Naive thymus-derived CD8-positive, alpha-beta T cell (primary cell): ENCODE results near the gene TRIM63. TPM values are rescaled to one million over a fixed set of nuclear protein-coding genes. Genes with fewer than 3 reads are reported as not detected.

ENCODE experiments used
- polyA plus RNA-seq, 3 donors: library from polyadenylated mRNA; unstranded; fragments of 300-500 nt; fragmentation: Illumina TruSeq; gene quantifications; one replicate each; pipeline ENCODE4 v1.2.3, GENCODE V29; 2021
- total RNA-seq, 8 experiments: library from RNA in 2 of 8; stranded (reverse) in 2 of 8; gene quantifications; one replicate each; pipeline ENCODE4 v1.2.3 and lab custom pipeline; 2021 to 2026

Gene TRIM63
- total and polyA plus RNA-seq, 5 experiments from 2014 or later: not detected

Other genes starting within 250 kb of the TRIM63 start
- gene MTFR1L, start 247.7 kb downstream of the TRIM63 start, total RNA-seq: 10 to 100 TPM; 50.0 to 56.4 TPM
- 10 to 100 TPM; 34.3 to 42.6 (median 40.9) TPM for gene MTFR1L, start 247.7 kb downstream of the TRIM63 start, polyA plus RNA-seq
- gene AUNIP, start 208.2 kb downstream of the TRIM63 start, total RNA-seq: not detected
- not detected for gene AUNIP, start 208.2 kb downstream of the TRIM63 start, polyA plus RNA-seq
- 1 to 10 TPM; 6.3 to 6.5 TPM for gene PAQR7, start 191.9 kb downstream of the TRIM63 start, total RNA-seq
- under 1 TPM; 0.08 to 0.32 (median 0.30) TPM for gene PAQR7, start 191.9 kb downstream of the TRIM63 start, polyA plus RNA-seq
- gene STMN1, start 161.2 kb downstream of the TRIM63 start, total RNA-seq: 10 to 100 TPM; 83.3 to 86.0 TPM
- gene STMN1, start 161.2 kb downstream of the TRIM63 start, polyA plus RNA-seq: 100 to 1,000 TPM; 197 to 238 (median 205) TPM
- 10 to 100 TPM; 24.6 to 25.4 TPM for gene PAFAH2, start 69.6 kb downstream of the TRIM63 start, total RNA-seq
- gene PAFAH2, start 69.6 kb downstream of the TRIM63 start, polyA plus RNA-seq: 10 to 100 TPM; 16.4 to 25.5 (median 17.3) TPM
- under 1 TPM; 0.19 to 0.26 TPM for gene EXTL1, start 45.9 kb downstream of the TRIM63 start, total RNA-seq
- gene EXTL1, start 45.9 kb downstream of the TRIM63 start, polyA plus RNA-seq: not detected
- not detected for gene SLC30A2, start 21.5 kb downstream of the TRIM63 start, total RNA-seq
- gene SLC30A2, start 21.5 kb downstream of the TRIM63 start, polyA plus RNA-seq: under 1 TPM in 1 of 3 donors, not detected in 2; 0.16 TPM
- gene PDIK1L, start 44.2 kb upstream of the TRIM63 start, total RNA-seq: 10 to 100 TPM; 23.1 to 23.5 TPM
- 1 to 10 TPM; 3.5 to 5.1 (median 3.7) TPM for gene PDIK1L, start 44.2 kb upstream of the TRIM63 start, polyA plus RNA-seq
- gene FAM110D, start 91.4 kb upstream of the TRIM63 start, total RNA-seq: not detected
- gene FAM110D, start 91.4 kb upstream of the TRIM63 start, polyA plus RNA-seq: not detected
- gene C1orf232, start 101.3 kb upstream of the TRIM63 start, total RNA-seq: not detected
- not detected for gene C1orf232, start 101.3 kb upstream of the TRIM63 start, polyA plus RNA-seq
- 10 to 100 TPM; 10.4 to 13.1 TPM for gene ZNF593, start 102.3 kb upstream of the TRIM63 start, total RNA-seq
- gene ZNF593, start 102.3 kb upstream of the TRIM63 start, polyA plus RNA-seq: 10 to 100 TPM; 23.4 to 26.0 (median 24.7) TPM
- not detected for gene ZNF593OS, start 104.2 kb upstream of the TRIM63 start, total RNA-seq
- 1 to 10 TPM in 1 of 3 donors, under 1 TPM in 2; 0.25 to 2.1 (median 0.51) TPM for gene ZNF593OS, start 104.2 kb upstream of the TRIM63 start, polyA plus RNA-seq
- 1 to 10 TPM; 2.4 to 3.6 TPM for gene CNKSR1, start 109.9 kb upstream of the TRIM63 start, total RNA-seq
- under 1 TPM in 1 of 3 donors, not detected in 2; 0.68 TPM for gene CNKSR1, start 109.9 kb upstream of the TRIM63 start, polyA plus RNA-seq
- gene CATSPER4, start 123.0 kb upstream of the TRIM63 start, total RNA-seq: not detected
- gene CATSPER4, start 123.0 kb upstream of the TRIM63 start, polyA plus RNA-seq: not detected
- gene CEP85, start 166.6 kb upstream of the TRIM63 start, total RNA-seq: 10 to 100 TPM; 18.8 to 21.9 TPM
- gene CEP85, start 166.6 kb upstream of the TRIM63 start, polyA plus RNA-seq: 1 to 10 TPM; 3.9 to 9.8 (median 5.1) TPM
- 100 to 1,000 TPM; 250 to 255 TPM for gene SH3BGRL3, start 212.5 kb upstream of the TRIM63 start, total RNA-seq
- 100 to 1,000 TPM; 805 to 925 (median 916) TPM for gene SH3BGRL3, start 212.5 kb upstream of the TRIM63 start, polyA plus RNA-seq
- 100 to 1,000 TPM; 121 to 129 TPM for gene UBXN11, start 239.0 kb upstream of the TRIM63 start, total RNA-seq
- 10 to 100 TPM in 2 of 3 donors, 1 to 10 TPM in 1; 9.1 to 14.7 (median 12.4) TPM for gene UBXN11, start 239.0 kb upstream of the TRIM63 start, polyA plus RNA-seq